Measurements from ENCODE around the gene RIMKLB.

The RIMKLB gene

DNA sequence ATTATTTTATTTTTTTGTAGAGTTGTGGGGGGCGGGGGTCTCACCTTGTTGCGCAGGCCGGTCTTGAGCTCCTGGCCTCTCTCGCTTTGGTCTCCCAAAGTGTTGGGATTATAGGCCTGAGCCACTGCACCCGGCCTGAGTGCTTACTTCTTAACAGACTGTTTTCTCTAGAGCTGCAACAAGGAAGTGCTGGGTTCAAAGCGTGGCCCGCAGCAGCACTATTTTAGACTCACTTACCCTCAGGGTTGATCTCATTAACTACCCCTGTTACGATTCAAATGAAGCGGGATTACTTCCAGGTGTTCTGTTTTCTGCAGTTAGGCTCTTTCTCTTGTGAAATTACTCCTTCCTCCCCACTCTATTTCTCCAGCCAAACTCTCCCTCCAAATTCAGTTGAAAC, 133.3 kb downstream of the RIMKLB start:
- TF ChIP-seq RARB (CRISPR knock-in tag; IDR thresholded peaks at IDR 0.05) (no peak), ARNTL (CRISPR knock-in tag; IDR thresholded peaks at IDR 0.05; ENCODE audit: borderline replicate concordance, low read depth) (no peak), TOX (CRISPR knock-in tag; IDR thresholded peaks at IDR 0.05; ENCODE audit: borderline replicate concordance) (no peak), OSR1 (CRISPR knock-in tag; IDR thresholded peaks at IDR 0.05) (no peak), GLIS3 (CRISPR knock-in tag; IDR thresholded peaks at IDR 0.05) (no peak), ZC3H10 (CRISPR knock-in tag; IDR thresholded peaks at IDR 0.05) (no peak), PPARA (CRISPR knock-in tag; IDR thresholded peaks at IDR 0.05; ENCODE audit: borderline replicate concordance) (no peak), ZNF8 (CRISPR knock-in tag; IDR thresholded peaks at IDR 0.05) (no peak), CSDC2 (CRISPR knock-in tag; IDR thresholded peaks at IDR 0.05) (no peak), ISL1 (CRISPR knock-in tag; IDR thresholded peaks at IDR 0.05) (no peak), ZFP3 (CRISPR knock-in tag; IDR thresholded peaks at IDR 0.05) (no peak)
- TF ChIP-seq, protein P1, sequence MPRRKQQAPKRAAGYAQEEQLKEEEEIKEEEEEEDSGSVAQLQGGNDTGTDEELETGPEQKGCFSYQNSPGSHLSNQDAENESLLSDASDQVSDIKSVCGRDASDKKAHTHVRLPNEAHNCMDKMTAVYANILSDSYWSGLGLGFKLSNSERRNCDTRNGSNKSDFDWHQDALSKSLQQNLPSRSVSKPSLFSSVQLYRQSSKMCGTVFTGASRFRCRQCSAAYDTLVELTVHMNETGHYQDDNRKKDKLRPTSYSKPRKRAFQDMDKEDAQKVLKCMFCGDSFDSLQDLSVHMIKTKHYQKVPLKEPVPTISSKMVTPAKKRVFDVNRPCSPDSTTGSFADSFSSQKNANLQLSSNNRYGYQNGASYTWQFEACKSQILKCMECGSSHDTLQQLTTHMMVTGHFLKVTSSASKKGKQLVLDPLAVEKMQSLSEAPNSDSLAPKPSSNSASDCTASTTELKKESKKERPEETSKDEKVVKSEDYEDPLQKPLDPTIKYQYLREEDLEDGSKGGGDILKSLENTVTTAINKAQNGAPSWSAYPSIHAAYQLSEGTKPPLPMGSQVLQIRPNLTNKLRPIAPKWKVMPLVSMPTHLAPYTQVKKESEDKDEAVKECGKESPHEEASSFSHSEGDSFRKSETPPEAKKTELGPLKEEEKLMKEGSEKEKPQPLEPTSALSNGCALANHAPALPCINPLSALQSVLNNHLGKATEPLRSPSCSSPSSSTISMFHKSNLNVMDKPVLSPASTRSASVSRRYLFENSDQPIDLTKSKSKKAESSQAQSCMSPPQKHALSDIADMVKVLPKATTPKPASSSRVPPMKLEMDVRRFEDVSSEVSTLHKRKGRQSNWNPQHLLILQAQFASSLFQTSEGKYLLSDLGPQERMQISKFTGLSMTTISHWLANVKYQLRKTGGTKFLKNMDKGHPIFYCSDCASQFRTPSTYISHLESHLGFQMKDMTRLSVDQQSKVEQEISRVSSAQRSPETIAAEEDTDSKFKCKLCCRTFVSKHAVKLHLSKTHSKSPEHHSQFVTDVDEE (CRISPR knock-in tag; IDR thresholded peaks at IDR 0.05) = no peak
- TF ChIP-seq, protein P2, sequence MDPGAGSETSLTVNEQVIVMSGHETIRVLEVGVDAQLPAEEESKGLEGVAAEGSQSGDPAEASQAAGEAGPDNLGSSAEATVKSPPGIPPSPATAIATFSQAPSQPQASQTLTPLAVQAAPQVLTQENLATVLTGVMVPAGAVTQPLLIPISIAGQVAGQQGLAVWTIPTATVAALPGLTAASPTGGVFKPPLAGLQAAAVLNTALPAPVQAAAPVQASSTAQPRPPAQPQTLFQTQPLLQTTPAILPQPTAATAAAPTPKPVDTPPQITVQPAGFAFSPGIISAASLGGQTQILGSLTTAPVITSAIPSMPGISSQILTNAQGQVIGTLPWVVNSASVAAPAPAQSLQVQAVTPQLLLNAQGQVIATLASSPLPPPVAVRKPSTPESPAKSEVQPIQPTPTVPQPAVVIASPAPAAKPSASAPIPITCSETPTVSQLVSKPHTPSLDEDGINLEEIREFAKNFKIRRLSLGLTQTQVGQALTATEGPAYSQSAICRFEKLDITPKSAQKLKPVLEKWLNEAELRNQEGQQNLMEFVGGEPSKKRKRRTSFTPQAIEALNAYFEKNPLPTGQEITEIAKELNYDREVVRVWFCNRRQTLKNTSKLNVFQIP (CRISPR knock-in tag; IDR thresholded peaks at IDR 0.05; ENCODE audit: borderline replicate concordance, low read depth) = no peak
- TF ChIP-seq, protein P3, sequence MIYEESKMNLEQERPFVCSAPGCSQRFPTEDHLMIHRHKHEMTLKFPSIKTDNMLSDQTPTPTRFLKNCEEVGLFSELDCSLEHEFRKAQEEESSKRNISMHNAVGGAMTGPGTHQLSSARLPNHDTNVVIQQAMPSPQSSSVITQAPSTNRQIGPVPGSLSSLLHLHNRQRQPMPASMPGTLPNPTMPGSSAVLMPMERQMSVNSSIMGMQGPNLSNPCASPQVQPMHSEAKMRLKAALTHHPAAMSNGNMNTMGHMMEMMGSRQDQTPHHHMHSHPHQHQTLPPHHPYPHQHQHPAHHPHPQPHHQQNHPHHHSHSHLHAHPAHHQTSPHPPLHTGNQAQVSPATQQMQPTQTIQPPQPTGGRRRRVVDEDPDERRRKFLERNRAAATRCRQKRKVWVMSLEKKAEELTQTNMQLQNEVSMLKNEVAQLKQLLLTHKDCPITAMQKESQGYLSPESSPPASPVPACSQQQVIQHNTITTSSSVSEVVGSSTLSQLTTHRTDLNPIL (CRISPR knock-in tag; IDR thresholded peaks at IDR 0.05; ENCODE audit: low read depth) = no peak
- no peak for ATAC-seq

DNA sequence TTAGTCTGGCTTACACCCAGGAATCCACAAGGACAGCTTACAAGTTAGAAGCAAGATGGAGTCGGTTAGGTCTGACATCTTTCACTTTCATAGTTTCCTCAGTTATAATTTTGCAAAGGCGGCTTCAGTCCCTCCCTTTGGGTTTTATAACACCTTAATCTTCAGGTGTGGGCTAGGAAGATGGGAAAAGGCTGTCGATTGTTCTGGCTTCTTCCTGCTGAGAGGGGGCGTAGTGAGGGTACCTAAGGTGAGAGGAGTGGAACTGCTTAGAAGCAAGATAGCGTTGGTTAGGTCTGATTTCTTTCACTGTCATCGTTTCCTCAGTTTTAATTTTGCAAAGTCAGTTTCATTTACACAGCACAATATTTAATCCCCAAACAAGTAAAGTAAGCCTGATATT, 134.7 kb downstream of the RIMKLB start:
- ATAC-seq = no peak
- no peak for TF ChIP-seq OSR1 (CRISPR knock-in tag; IDR thresholded peaks at IDR 0.05)
- TF ChIP-seq ZC3H10 (CRISPR knock-in tag; IDR thresholded peaks at IDR 0.05) = no peak
- TF ChIP-seq, protein P4, sequence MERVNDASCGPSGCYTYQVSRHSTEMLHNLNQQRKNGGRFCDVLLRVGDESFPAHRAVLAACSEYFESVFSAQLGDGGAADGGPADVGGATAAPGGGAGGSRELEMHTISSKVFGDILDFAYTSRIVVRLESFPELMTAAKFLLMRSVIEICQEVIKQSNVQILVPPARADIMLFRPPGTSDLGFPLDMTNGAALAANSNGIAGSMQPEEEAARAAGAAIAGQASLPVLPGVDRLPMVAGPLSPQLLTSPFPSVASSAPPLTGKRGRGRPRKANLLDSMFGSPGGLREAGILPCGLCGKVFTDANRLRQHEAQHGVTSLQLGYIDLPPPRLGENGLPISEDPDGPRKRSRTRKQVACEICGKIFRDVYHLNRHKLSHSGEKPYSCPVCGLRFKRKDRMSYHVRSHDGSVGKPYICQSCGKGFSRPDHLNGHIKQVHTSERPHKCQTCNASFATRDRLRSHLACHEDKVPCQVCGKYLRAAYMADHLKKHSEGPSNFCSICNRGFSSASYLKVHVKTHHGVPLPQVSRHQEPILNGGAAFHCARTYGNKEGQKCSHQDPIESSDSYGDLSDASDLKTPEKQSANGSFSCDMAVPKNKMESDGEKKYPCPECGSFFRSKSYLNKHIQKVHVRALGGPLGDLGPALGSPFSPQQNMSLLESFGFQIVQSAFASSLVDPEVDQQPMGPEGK (CRISPR knock-in tag; IDR thresholded peaks at IDR 0.05; ENCODE audit: borderline replicate concordance) = no peak
- TF ChIP-seq ZNF565 (CRISPR knock-in tag; conservative IDR thresholded peaks at IDR 0.05; ENCODE audit: low read depth) = no peak
- no peak for TF ChIP-seq SNAI2 (CRISPR knock-in tag; IDR thresholded peaks at IDR 0.05)
- no peak for TF ChIP-seq ARNTL (CRISPR knock-in tag; IDR thresholded peaks at IDR 0.05; ENCODE audit: borderline replicate concordance, low read depth)
- TF ChIP-seq, protein P1 (CRISPR knock-in tag; IDR thresholded peaks at IDR 0.05) = no peak
- TF ChIP-seq TCF4 (CRISPR knock-in tag; IDR thresholded peaks at IDR 0.05; ENCODE audit: borderline replicate concordance) = no peak
- no peak for TF ChIP-seq RARB (CRISPR knock-in tag; IDR thresholded peaks at IDR 0.05)
- no peak for TF ChIP-seq ZNF70 (CRISPR knock-in tag; IDR thresholded peaks at IDR 0.05)
- TF ChIP-seq, protein P2 (CRISPR knock-in tag; IDR thresholded peaks at IDR 0.05; ENCODE audit: borderline replicate concordance, low read depth) = no peak
- TF ChIP-seq ESRRG (CRISPR knock-in tag; IDR thresholded peaks at IDR 0.05) = no peak
- TF ChIP-seq, protein P5, sequence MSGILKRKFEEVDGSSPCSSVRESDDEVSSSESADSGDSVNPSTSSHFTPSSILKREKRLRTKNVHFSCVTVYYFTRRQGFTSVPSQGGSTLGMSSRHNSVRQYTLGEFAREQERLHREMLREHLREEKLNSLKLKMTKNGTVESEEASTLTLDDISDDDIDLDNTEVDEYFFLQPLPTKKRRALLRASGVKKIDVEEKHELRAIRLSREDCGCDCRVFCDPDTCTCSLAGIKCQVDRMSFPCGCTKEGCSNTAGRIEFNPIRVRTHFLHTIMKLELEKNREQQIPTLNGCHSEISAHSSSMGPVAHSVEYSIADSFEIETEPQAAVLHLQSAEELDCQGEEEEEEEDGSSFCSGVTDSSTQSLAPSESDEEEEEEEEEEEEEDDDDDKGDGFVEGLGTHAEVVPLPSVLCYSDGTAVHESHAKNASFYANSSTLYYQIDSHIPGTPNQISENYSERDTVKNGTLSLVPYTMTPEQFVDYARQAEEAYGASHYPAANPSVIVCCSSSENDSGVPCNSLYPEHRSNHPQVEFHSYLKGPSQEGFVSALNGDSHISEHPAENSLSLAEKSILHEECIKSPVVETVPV (CRISPR knock-in tag; IDR thresholded peaks at IDR 0.05) = no peak
- TF ChIP-seq GLIS3 (CRISPR knock-in tag; IDR thresholded peaks at IDR 0.05) = no peak
- no peak for TF ChIP-seq ZFP3 (CRISPR knock-in tag; IDR thresholded peaks at IDR 0.05)
- no peak for TF ChIP-seq PPARA (CRISPR knock-in tag; IDR thresholded peaks at IDR 0.05; ENCODE audit: borderline replicate concordance)
- no peak for TF ChIP-seq CSDC2 (CRISPR knock-in tag; IDR thresholded peaks at IDR 0.05)
